Mesenchymal stem cell (in vitro differentiated cells and primary cell): ENCODE data around the gene ERRFI1.
"Not testable (repeated sequence)": the region's sequence is repeated elsewhere in the genome, so short reads cannot be mapped to it uniquely, and the experiment has no call there.

ENCODE experiments used
- DNase-seq: peaks from one replicate; pipeline ENCODE4 v3.0.0-alpha.2; 2013
- H2AFZ ChIP-seq: one replicate; pipeline ENCODE4 v1.6.1; 2013; ENCODE audit warnings: low read depth, mild to moderate bottlenecking, control low read depth, inconsistent platforms, low read length, moderate library complexity
- H2AK5ac ChIP-seq: 2 replicates; pipeline ENCODE4 v1.6.1; 2013; ENCODE audit warnings: low read length, moderate library complexity, mild to moderate bottlenecking, inconsistent platforms; ENCODE audit not compliant: severe bottlenecking
- H2BK120ac ChIP-seq: one replicate; pipeline ENCODE4 v1.6.1; 2013; ENCODE audit warnings: low read depth, mild to moderate bottlenecking, inconsistent platforms, low read length, moderate library complexity
- H2BK12ac ChIP-seq, 2 experiments: one replicate each; pipeline ENCODE4 v1.6.1; 2013; ENCODE audit warnings: inconsistent platforms in 2 of 2, low read length in 2 of 2, mild to moderate bottlenecking in 2 of 2, moderate library complexity in 2 of 2, control low read depth in 1 of 2
- H2BK15ac ChIP-seq: one replicate; pipeline ENCODE4 v1.6.1; 2013; ENCODE audit warnings: mild to moderate bottlenecking, low read depth, inconsistent platforms; ENCODE audit not compliant: poor library complexity, severe bottlenecking
- H2BK5ac ChIP-seq: 2 replicates; pipeline ENCODE4 v1.6.1; 2013; ENCODE audit warnings: low read depth, mild to moderate bottlenecking, low read length, control low read depth, inconsistent platforms; ENCODE audit not compliant: poor library complexity, severe bottlenecking
- H3K14ac ChIP-seq, 2 experiments: one replicate each; pipeline ENCODE4 v1.6.1; 2013; ENCODE audit warnings: inconsistent platforms in 2 of 2, low read length in 2 of 2, control low read depth in 1 of 2, mild to moderate bottlenecking in 1 of 2, moderate library complexity in 1 of 2
- H3K18ac ChIP-seq, 2 experiments: one replicate each; pipeline ENCODE4 v1.6.1; 2013; ENCODE audit warnings: inconsistent platforms in 2 of 2, low read length in 2 of 2, control low read depth in 1 of 2, low read depth in 1 of 2, mild to moderate bottlenecking in 1 of 2
- H3K23ac ChIP-seq, 2 experiments: one replicate each; pipeline ENCODE4 v1.6.1; 2013; ENCODE audit warnings: inconsistent platforms in 2 of 2, low read length in 2 of 2, mild to moderate bottlenecking in 2 of 2, moderate library complexity in 2 of 2, control low read depth in 1 of 2
- H3K27ac ChIP-seq: 2 replicates; pipeline ENCODE4 v1.5.1; 2013; ENCODE audit warnings: mild to moderate bottlenecking, moderate library complexity, low read length, control low read depth, inconsistent platforms; ENCODE audit not compliant: poor library complexity, severe bottlenecking
- H3K27me3 ChIP-seq, 2 experiments: 2 replicates each; pipeline versions ENCODE4 v1.6.1 to v1.7.0; 2013; ENCODE audit warnings: low read length in 2 of 2, mild to moderate bottlenecking in 2 of 2, moderate library complexity in 2 of 2, control low read depth in 1 of 2, inconsistent platforms in 1 of 2; ENCODE audit not compliant: control insufficient read depth in 1 of 2, insufficient read depth in 1 of 2
- H3K36me3 ChIP-seq, 2 experiments: 2 replicates each; pipeline versions ENCODE4 v1.6.1 to v1.7.0; 2013; ENCODE audit warnings: low read length in 2 of 2, control low read depth in 1 of 2, inconsistent platforms in 1 of 2, low read depth in 1 of 2, mild to moderate bottlenecking in 1 of 2; ENCODE audit not compliant: insufficient read depth in 2 of 2, control insufficient read depth in 1 of 2
- H3K4ac ChIP-seq, 2 experiments: one replicate each; pipeline ENCODE4 v1.6.1; 2013; ENCODE audit warnings: inconsistent platforms in 2 of 2, low read length in 2 of 2, mild to moderate bottlenecking in 2 of 2, moderate library complexity in 2 of 2, control low read depth in 1 of 2, low read depth in 1 of 2
- H3K4me1 ChIP-seq: 2 replicates; pipeline ENCODE4 v1.6.1; 2013; ENCODE audit warnings: low read depth, low read length, control low read depth; ENCODE audit not compliant: control insufficient read depth, insufficient read depth
- H3K4me2 ChIP-seq: 2 replicates; pipeline ENCODE4 v1.6.1; 2013; ENCODE audit warnings: low read length, mild to moderate bottlenecking, inconsistent platforms; ENCODE audit not compliant: poor library complexity, severe bottlenecking
- H3K4me3 ChIP-seq, 2 experiments: 2 replicates each; pipeline versions ENCODE4 v1.5.1 to v1.7.0; 2013; ENCODE audit warnings: low read length in 2 of 2, mild to moderate bottlenecking in 2 of 2, control low read depth in 1 of 2, low read depth in 1 of 2; ENCODE audit not compliant: insufficient read depth in 1 of 2
- H3K79me1 ChIP-seq: replicated peaks from 2 replicates; pipeline ENCODE4 v1.6.1; 2013; ENCODE audit warnings: mild to moderate bottlenecking, control low read depth, low read length, inconsistent platforms; ENCODE audit not compliant: poor library complexity, severe bottlenecking
- H3K9ac ChIP-seq: 2 replicates; pipeline ENCODE4 v1.7.0; 2013; ENCODE audit warnings: mild to moderate bottlenecking, low read length, moderate library complexity
- H3K9me3 ChIP-seq: 2 replicates; pipeline ENCODE4 v1.7.0; 2013; ENCODE audit warnings: mild to moderate bottlenecking, low read length; ENCODE audit not compliant: control insufficient read depth
- H4K8ac ChIP-seq: one replicate; pipeline ENCODE4 v1.6.1; 2013; ENCODE audit warnings: inconsistent platforms, mild to moderate bottlenecking, low read length, moderate library complexity
- H4K91ac ChIP-seq: one replicate; pipeline ENCODE4 v1.6.1; 2013; ENCODE audit warnings: mild to moderate bottlenecking, low read length, inconsistent platforms
- WGBS: methylation state at CpG from one replicate; pipeline ENCODE4 v1.1.7; 2013; ENCODE audit warnings: mixed read lengths; 5-methylcytosine and 5-hydroxymethylcytosine counted together

The ERRFI1 gene

GRCh38 chr1:8049229-8049628 is 23.1 kb upstream of the ERRFI1 start:
- H2AFZ ChIP-seq, H4K91ac ChIP-seq, H3K27me3 ChIP-seq, H2BK120ac ChIP-seq, H2BK15ac ChIP-seq, H3K14ac ChIP-seq, DNase-seq, H3K36me3 ChIP-seq, H3K27ac ChIP-seq, H2BK12ac ChIP-seq, H3K79me1 ChIP-seq, H4K8ac ChIP-seq, H3K4me1 ChIP-seq, H3K4me3 ChIP-seq, H3K23ac ChIP-seq, H3K4ac ChIP-seq, H3K18ac ChIP-seq, H2BK5ac ChIP-seq, H2AK5ac ChIP-seq, H3K9ac ChIP-seq, H3K4me2 ChIP-seq, H3K9me3 ChIP-seq: not testable (repeated sequence)
- WGBS, result no CpG with 5 or more reads among the region's 4 CpGs

- H2BK120ac ChIP-seq, result no peak overlapping the region
- peak; percentile 90 for DNase-seq
- H3K4ac ChIP-seq, result peak overlapping the region in 1 of 2 experiments; percentile 49
- H2BK12ac ChIP-seq, result peak overlapping the region in 1 of 2 experiments; percentile 92
- peaks cover 5% of the 10 kb centered on the region for H3K4me1 ChIP-seq
- H3K4me3 ChIP-seq, result no peak overlapping the region
- 41% methylated on average over 5 of the region's 7 CpGs for WGBS
- H2AFZ ChIP-seq, result no peak overlapping the region
- H4K91ac ChIP-seq, result no peak overlapping the region
- peaks cover 3% of the 10 kb centered on the region for H3K9me3 ChIP-seq
- no peak overlapping the region for H2BK15ac ChIP-seq
- peak overlapping the region; percentile 12 for H3K27ac ChIP-seq
- no peaks in the 10 kb centered on the region for H3K79me1 ChIP-seq
- H3K9ac ChIP-seq, result peak overlapping the region; percentile 53
- H3K18ac ChIP-seq, result peak overlapping the region in 1 of 2 experiments; percentile 28
- H3K14ac ChIP-seq, result no peak overlapping the region
- no peak overlapping the region for H2BK5ac ChIP-seq
- no peaks in the 10 kb centered on the region for H3K27me3 ChIP-seq
- H2AK5ac ChIP-seq, result no peak overlapping the region
- no peak overlapping the region for H3K4me2 ChIP-seq
- no peak overlapping the region for H3K23ac ChIP-seq
- no peaks in the 10 kb centered on the region for H3K36me3 ChIP-seq
- no peak overlapping the region for H4K8ac ChIP-seq
Observed at GRCh38 chr1:8047686-8048445, 21.8 kb upstream of the ERRFI1 start.

- Histone ChIP-seq H2BK120ac (no peak overlapping the region), H4K91ac (no peak overlapping the region), H2BK5ac (no peak overlapping the region), H2AK5ac (no peak overlapping the region), H4K8ac (no peak overlapping the region), H3K4me1 (peaks cover 3% of the 10 kb centered on the region), H3K27ac (no peak overlapping the region), H3K9ac (peak overlapping the region; percentile 53), H3K27me3 (no peaks in the 10 kb centered on the region), H3K18ac (no peak overlapping the region), H3K14ac (no peak overlapping the region), H3K23ac (no peak overlapping the region), H3K4ac (no peak overlapping the region), H2BK15ac (no peak overlapping the region), H3K36me3 (no peaks in the 10 kb centered on the region), H3K79me1 (no peaks in the 10 kb centered on the region), H2AFZ (no peak overlapping the region), H2BK12ac (no peak overlapping the region), H3K4me3 (no peak overlapping the region), H3K4me2 (no peak overlapping the region), H3K9me3 (peaks cover 3% of the 10 kb centered on the region)
- DNase-seq, result peak; percentile 94
- WGBS, result 27% methylated on average over 1 of the region's 3 CpGs
Observed at GRCh38 chr1:8047112-8047511, 21.0 kb upstream of the ERRFI1 start.

GRCh38 chr1:8046391-8046790 is 20.3 kb upstream of the ERRFI1 start:
- H3K9me3 ChIP-seq, result peaks cover 3% of the 10 kb centered on the region
- no peak overlapping the region for H2BK120ac ChIP-seq
- H2AFZ ChIP-seq, result no peak overlapping the region
- H4K8ac ChIP-seq, result peak overlapping the region; percentile 71
- H4K91ac ChIP-seq, result peak overlapping the region; percentile 59
- H3K23ac ChIP-seq, result no peak overlapping the region
- H3K36me3 ChIP-seq, result no peaks in the 10 kb centered on the region
- H3K27me3 ChIP-seq, result no peaks in the 10 kb centered on the region
- no peak overlapping the region for H3K4me3 ChIP-seq
- peak overlapping the region; percentile 28 to 88 for H3K18ac ChIP-seq
- no peak for DNase-seq
- no peak overlapping the region for H3K27ac ChIP-seq
- H3K14ac ChIP-seq, result no peak overlapping the region
- peak overlapping the region; percentile 7 to 95 for H2BK12ac ChIP-seq
- H3K4me2 ChIP-seq, result no peak overlapping the region
- 94% methylated on average over 10 of the region's 12 CpGs for WGBS
- peaks cover 3% of the 10 kb centered on the region for H3K4me1 ChIP-seq
- H2AK5ac ChIP-seq, result peak overlapping the region; percentile 62
- H3K79me1 ChIP-seq, result no peaks in the 10 kb centered on the region
- no peak overlapping the region for H3K9ac ChIP-seq
- peak overlapping the region in 1 of 2 experiments; percentile 79 for H3K4ac ChIP-seq
- no peak overlapping the region for H2BK5ac ChIP-seq
- H2BK15ac ChIP-seq, result no peak overlapping the region
